Ureter (tissue), 1 donor: Measurements from ENCODE around the gene VSIG10L. TPM values are rescaled to one million over a fixed set of nuclear protein-coding genes. Genes with fewer than 3 reads are reported as not detected.
A peak's percentile ranks its signal among the peaks of the same experiment; 100 is the strongest.

Experiments
- DNase-seq: peaks from one replicate; pipeline ENCODE4 v3.0.0-alpha.2; 2020; ENCODE audit warnings: low spot score
- total RNA-seq: library from RNA; stranded (reverse); gene quantifications from one replicate; pipeline ENCODE4 v1.2.4, GENCODE V29; 2023
- donor health status: DM: yes; HTN: yes; CAD: no.

The VSIG10L gene
- total RNA-seq, 1 donor from 2014 or later, result 2.1 TPM

GRCh38 chr19:51338563-51339312 lies 3.2 kb downstream of the VSIG10L start:
- DNase-seq, result peak; percentile 86

DNA sequence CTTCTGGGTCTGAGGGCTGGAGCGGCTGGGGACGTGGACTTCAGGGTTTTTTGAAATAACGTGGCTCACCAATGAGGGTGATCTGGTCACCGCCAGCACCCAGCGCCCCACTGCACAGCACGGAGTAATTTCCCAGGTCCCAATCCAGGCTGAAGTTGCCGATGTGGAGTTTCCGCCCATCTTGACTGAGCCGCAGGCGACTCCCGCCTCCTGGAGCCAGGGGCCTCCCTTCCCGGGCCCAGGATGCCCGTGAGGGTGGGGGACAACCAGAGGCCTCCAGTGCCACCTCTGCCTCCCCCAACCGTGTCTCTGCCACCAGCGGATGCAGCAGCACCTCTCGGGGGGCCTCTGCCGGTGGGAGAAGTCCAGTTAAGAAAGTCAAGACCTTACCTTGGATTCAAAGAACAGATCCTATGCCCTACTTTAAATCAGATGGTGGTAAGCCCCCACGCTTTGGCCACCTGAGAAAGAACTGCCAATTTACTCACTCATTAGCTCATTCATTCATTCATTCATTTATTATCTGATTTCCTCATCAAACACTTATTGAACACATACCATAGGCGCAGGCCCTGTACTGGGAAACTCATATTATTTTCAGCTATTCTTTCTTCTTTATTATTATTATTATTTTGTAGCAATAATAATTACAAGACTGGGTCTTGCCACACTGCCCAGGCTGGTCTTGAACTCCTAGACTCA lies 3.9 kb downstream of the VSIG10L start:
- DNase-seq, result no peak

- DNase-seq, result no peak
Measured at GRCh38 chr19:51337141-51337860, 4.6 kb downstream of the VSIG10L start.

- no peak for DNase-seq
Measured at GRCh38 chr19:51333836-51334460, 8.0 kb downstream of the VSIG10L start.

DNA sequence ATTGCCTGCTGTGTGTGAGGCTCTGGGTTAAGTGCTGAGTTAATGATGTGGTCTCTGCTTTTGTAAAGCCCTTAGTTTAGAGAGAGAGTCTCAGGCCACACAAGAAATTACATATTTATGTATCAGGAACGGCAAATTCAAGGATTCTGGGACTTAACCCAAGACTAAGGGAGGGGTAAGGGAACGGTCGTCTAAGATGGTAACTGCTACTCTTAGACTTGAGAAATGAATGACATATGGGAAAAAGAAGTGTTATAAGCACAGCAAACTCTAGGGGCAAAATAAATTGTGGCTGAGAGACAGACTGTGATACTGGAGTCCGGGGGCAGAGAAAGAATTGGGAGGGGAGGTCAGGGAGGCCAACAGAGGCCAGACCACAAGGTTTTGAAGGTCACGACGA lies 10.2 kb downstream of the VSIG10L start:
- no peak for DNase-seq

- DNase-seq, result no peak
Measured at GRCh38 chr19:51331193-51331592, 10.7 kb downstream of the VSIG10L start.

DNA sequence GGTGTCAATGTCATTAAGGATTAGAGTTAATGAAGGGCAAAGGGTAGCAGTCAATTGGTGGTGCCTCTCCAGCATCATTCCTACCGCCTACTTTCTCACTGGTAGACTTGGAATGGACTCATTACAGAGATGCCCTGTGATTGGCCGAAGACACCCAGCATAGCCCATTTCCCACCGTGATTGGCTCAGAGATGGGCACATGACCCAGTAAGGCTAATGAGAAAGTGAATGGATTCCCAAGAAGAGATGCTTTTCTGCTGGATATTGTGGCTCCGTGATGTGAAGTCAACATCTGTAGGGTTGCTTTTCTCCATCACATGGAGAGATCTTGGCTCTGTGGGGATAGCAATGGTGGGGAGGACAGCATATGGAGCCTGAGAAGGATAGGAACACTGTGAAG lies 11.6 kb downstream of the VSIG10L start:
- no peak for DNase-seq

DNA sequence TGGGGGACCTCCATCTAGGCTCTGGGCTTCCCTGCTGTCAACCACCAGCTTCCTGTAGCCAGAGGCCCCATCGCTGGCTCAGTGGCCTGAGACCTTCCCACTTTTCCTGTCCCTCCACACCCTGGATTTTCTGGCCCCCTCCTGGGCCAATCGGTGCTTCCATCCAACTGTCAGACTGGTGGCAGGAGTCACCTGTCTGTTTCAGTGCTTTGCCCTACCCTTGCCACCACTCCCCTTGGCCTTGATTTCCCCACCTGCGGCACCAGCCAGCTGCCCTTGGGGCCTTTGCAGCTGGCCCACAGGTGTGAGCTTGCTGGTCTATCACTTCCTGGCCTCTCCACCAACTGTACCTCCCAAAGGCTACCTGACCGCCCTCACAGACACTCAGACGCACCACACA lies 12.5 kb downstream of the VSIG10L start:
- DNase-seq, result no peak

GRCh38 chr19:51327066-51328001 lies 14.6 kb downstream of the VSIG10L start:
- DNase-seq, result no peak

- DNase-seq, result no peak
Measured at GRCh38 chr19:51326216-51327065, 15.5 kb downstream of the VSIG10L start.

GRCh38 chr19:51325161-51325976 lies 16.6 kb downstream of the VSIG10L start:
- no peak for DNase-seq

DNA sequence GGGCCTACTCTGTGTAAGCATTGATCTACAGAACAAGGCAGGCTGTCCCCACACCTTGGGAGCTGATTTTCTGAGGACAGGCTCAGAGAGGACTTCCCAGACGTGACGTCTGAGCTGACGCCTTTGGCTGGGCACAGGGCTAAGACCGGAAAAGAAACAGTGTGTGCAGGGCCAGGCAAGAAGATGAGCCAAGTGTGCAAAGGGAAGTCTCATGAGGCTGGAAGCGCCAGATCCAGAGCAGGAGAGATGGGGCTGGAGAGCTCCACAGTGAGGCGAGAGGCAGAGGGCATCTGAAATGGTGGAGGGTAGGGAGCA lies 17.8 kb downstream of the VSIG10L start:
- no peak for DNase-seq

DNA sequence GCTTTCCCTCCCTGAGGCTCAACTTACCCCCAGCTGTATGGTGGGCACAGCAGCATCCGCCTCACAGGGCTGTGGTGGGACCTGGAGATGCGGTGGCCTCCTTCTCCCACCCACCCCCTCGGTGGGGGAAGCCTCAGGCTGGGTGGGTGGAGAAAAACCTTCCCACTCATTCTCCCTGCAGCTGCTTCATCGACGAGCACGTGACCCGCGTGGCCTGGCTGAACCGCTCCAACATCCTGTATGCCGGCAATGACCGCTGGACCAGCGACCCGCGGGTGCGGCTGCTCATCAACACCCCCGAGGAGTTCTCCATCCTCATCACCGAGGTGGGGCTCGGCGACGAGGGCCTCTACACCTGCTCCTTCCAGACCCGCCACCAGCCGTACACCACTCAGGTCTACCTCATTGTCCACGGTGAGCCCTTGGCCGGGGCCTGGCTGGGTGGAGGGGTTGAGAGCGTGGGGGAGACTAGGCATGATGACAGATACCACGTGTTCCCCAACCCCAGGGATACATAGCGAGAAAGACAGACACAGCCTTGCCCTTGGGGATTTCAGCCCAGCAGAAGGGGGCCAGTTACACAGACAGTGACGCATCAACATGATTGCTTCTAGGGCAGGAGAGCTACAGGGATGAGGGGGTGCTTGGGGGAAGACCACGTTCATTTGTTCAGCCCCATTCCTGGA lies 18.3 kb downstream of the VSIG10L start:
- no peak for DNase-seq

DNA sequence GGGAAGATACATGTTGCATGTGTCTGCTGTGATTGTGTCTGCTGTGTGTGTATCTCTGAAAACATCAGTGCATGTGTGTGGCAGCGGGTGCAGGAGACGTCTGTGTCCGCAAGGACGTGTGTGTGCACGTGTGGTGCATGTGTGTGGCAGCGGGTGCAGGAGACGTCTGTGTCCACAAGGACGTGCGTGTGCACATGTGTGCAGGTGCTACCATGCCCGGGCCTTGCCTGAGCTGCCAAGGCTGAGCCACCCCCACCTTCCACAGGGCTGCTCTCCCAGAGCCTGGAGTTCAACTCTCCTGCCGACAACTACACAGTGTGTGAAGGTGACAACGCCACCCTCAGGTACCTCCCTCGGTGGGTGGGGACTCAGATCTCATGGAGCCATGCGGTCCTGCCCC lies 20.1 kb downstream of the VSIG10L start:
- DNase-seq, result no peak

DNA sequence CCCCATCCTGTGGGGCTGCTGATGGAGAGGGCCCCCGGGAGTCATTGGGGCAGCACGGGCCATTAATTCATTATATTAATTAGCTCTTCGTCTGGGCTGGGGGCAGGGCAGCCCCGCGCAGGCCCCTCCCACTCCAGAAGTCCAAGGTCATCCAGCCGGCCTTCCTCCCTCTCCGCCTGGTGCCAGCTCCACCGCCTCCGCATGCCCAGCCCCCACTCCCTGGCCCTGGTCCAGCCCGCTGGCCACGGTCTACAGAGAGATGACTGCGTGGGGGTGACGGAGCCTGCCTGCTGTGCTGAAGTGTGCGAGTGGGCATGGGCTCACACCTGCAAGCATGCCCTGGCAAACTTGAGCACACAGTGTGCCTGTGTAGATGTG lies 21.7 kb downstream of the VSIG10L start:
- no peak for DNase-seq

- no peak for DNase-seq
Measured at GRCh38 chr19:51319649-51320279, 22.2 kb downstream of the VSIG10L start.

DNA sequence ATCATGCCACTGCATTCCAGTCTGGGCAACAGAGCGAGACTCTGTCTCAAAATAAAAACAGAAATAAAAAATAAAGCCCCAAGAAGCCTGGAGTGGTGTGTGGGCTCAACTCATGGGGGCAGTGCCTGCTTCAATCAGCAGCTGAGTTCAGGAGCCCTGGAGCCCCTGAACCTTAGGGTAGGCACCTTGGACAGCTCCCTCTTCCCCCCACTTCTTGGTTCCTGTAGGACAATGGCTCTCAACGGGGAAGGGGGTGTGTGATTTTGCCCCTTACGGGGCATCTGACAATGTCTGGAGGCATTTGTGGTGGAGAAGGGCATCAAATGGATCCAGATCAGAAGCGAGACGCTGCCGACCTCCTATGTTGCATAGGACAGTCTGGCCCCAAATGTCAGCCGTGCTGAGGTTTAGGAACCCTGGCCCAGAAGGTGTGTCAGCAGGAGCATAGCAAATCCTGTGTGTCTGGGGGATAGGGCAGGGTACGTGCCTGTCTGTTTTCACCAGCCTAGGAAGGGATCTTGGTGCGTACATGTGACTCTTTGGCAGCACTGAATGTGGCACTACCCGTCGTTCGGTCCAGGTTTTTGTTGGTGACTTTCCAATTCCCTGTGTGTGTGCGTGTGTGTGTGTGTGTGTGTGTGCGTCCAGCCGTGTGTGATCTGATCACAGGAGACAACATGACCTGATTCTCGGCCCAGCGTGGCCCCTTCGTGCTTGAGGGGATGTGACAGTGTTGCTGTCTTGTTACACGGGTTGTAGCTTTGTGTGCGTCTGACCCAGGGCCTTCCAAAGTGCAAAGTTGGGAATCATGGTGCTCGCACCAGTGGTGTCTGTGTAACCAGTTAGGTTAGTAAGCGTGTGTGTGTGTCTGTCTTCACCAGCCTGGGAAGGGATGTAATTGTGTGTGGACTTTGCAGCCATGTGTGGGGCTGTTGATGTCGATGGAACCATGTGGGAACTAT lies 23.0 kb downstream of the VSIG10L start:
- DNase-seq, result no peak
